Activated CD4-positive, alpha-beta T cell treated with anti-CD3 and anti-CD28 coated beads, Interleukin-2, amount 50 U/mL, for 4 hours (primary cell): ENCODE data around the gene CLN6.
"Not testable (repeated sequence)": the region's sequence is repeated elsewhere in the genome, so short reads cannot be mapped to it uniquely, and the experiment has no call there.

Source experiments
- DNase-seq, 2 experiments: peaks; one replicate each; pipeline ENCODE4 v3.0.0-alpha.2; 2020

Gene CLN6

GRCh38 chr15:68205558-68205944 is 24.0 kb downstream of the CLN6 start:
- DNase-seq: no peak

- no peak for DNase-seq
These were observed 24.6 kb downstream of the CLN6 start, which contains the start of gene CALML4 for GRCh38 chr15:68204776-68205557. Gene CALML4, minus strand, starts transcription at chr15:68205332. Its CDS starts 85 bp downstream, at chr15:68205247.

- no peak for DNase-seq
These were observed 25.2 kb downstream of the CLN6 start for GRCh38 chr15:68204361-68204760.

- DNase-seq: no peak
These were observed 25.6 kb downstream of the CLN6 start for GRCh38 chr15:68203956-68204355.

- DNase-seq: no peak
These were observed 26.0 kb downstream of the CLN6 start for GRCh38 chr15:68203486-68203885.

- not testable (repeated sequence) for DNase-seq
These were observed 26.5 kb downstream of the CLN6 start for GRCh38 chr15:68202994-68203393.

- no peak for DNase-seq
These were observed 27.7 kb downstream of the CLN6 start for GRCh38 chr15:68201879-68202261.

GRCh38 chr15:68201153-68201878 is 28.2 kb downstream of the CLN6 start:
- DNase-seq: no peak

GRCh38 chr15:68200016-68200861 is 29.3 kb downstream of the CLN6 start:
- no peak for DNase-seq

- no peak for DNase-seq
These were observed 30.2 kb downstream of the CLN6 start for GRCh38 chr15:68199340-68199739.

- no peak for DNase-seq
These were observed 31.7 kb downstream of the CLN6 start for GRCh38 chr15:68197661-68198437.

- DNase-seq: no peak
These were observed 32.4 kb downstream of the CLN6 start for GRCh38 chr15:68197170-68197492.

GRCh38 chr15:68196445-68197169 is 32.9 kb downstream of the CLN6 start:
- DNase-seq: no peak

GRCh38 chr15:68195336-68196112 is 34.0 kb downstream of the CLN6 start:
- DNase-seq: no peak

GRCh38 chr15:68192804-68193486 is 36.6 kb downstream of the CLN6 start:
- no peak for DNase-seq

GRCh38 chr15:68192117-68192516 is 37.4 kb downstream of the CLN6 start:
- DNase-seq: no peak

- DNase-seq: no peak
These were observed 38.0 kb downstream of the CLN6 start for GRCh38 chr15:68191555-68191954.

GRCh38 chr15:68190048-68190447 is 39.5 kb downstream of the CLN6 start:
- DNase-seq: no peak

- no peak for DNase-seq
These were observed 40.9 kb downstream of the CLN6 start for GRCh38 chr15:68188647-68189046.

- no peak for DNase-seq
These were observed 42.0 kb downstream of the CLN6 start for GRCh38 chr15:68187559-68187958.
